HFF-Myc (cell line): ENCODE results near the gene AP3S1.

Experiments used
- DNase-seq: peaks from one replicate; pipeline ENCODE4 v3.0.0-alpha.2; 2011; ENCODE audit warnings: low read depth; ENCODE audit errors: extremely low read depth
- H3K4me3 ChIP-seq: replicated peaks from 2 replicates; pipeline ENCODE4 v1.5.1; 2011; ENCODE audit warnings: low read depth, mild to moderate bottlenecking, control low read depth, low read length
- CTCF ChIP-seq: IDR thresholded peaks from 2 replicates; pipeline ENCODE4 v1.5.1; 2012; ENCODE audit warnings: mild to moderate bottlenecking, low read depth, low read length, control low read depth; ENCODE audit errors: missing control alignments

The AP3S1 gene

GRCh38 chr5:115857626-115858349, 16.1 kb downstream of the AP3S1 start:
- DNase-seq: no peak
- TF ChIP-seq CTCF: no peak
- H3K4me3 ChIP-seq: no peak overlapping the region

- no peak for DNase-seq
- H3K4me3 ChIP-seq: no peak overlapping the region
- TF ChIP-seq CTCF: no peak
Observed at GRCh38 chr5:115858396-115858795, 16.7 kb downstream of the AP3S1 start.

GRCh38 chr5:115859378-115859777, 17.6 kb downstream of the AP3S1 start:
- DNase-seq: no peak
- TF ChIP-seq CTCF: no peak
- no peak overlapping the region for H3K4me3 ChIP-seq

GRCh38 chr5:115869256-115869795, 27.6 kb downstream of the AP3S1 start:
- no peak for DNase-seq
- TF ChIP-seq CTCF: no peak

GRCh38 chr5:115872447-115872846, 30.7 kb downstream of the AP3S1 start:
- DNase-seq: no peak
- no peak overlapping the region for H3K4me3 ChIP-seq
- no peak for TF ChIP-seq CTCF

More at GRCh38 chr5:115869256-115869795, 27.6 kb downstream of the AP3S1 start:
- no peak overlapping the region for H3K4me3 ChIP-seq

- no peak for DNase-seq
- no peak overlapping the region for H3K4me3 ChIP-seq
- no peak for TF ChIP-seq CTCF
Observed at GRCh38 chr5:115873392-115873791, 31.7 kb downstream of the AP3S1 start.
